Motor neuron (in vitro differentiated cells): ENCODE measurements around the gene EPS8. TPM values are rescaled to one million over a fixed set of nuclear protein-coding genes. Genes with fewer than 3 reads are reported as not detected.
"Not testable (repeated sequence)": the region's sequence is repeated elsewhere in the genome, so short reads cannot be mapped to it uniquely, and the experiment has no call there.

ENCODE experiments used
- ATAC-seq, 8 experiments: fragments of 200-7000 bp; cut with Tn5 transposase; replicated peaks in 6 of 8; 2 replicates each; pipeline ENCODE4 v1.8.0; 2021; ENCODE audit warnings: mild to moderate bottlenecking in 8 of 8, moderate library complexity in 8 of 8
- H3K27ac ChIP-seq, 2 donors: fragments of 250-450 bp; sonication (Bioruptor Pico); 2 replicates each; pipeline ENCODE4 v1.9.0; 2021; ENCODE audit warnings: antibody characterized with exemption in 2 of 2, mild to moderate bottlenecking in 2 of 2, moderate library complexity in 1 of 2
- H3K4me1 ChIP-seq, 2 donors: fragments of 250-450 bp; sonication (Bioruptor Pico); replicated peaks in 1 of 2; 2 replicates each; pipeline ENCODE4 v1.6.1; 2021; ENCODE audit warnings: antibody characterized with exemption in 2 of 2, mild to moderate bottlenecking in 2 of 2, moderate library complexity in 1 of 2
- H3K4me3 ChIP-seq, 5 donors: fragments of 250-450 bp; sonication (Bioruptor Pico); 2 replicates each; pipeline ENCODE4 v1.9.0; 2021; ENCODE audit warnings: antibody characterized with exemption in 5 of 5, mild to moderate bottlenecking in 5 of 5, moderate library complexity in 4 of 5
- WGBS, 10 experiments: fragments of 450-650 bp; shearing (Covaris generic); methylation state at CpG; one replicate each; pipeline ENCODE4 v1.0.0; 2022; 5-methylcytosine and 5-hydroxymethylcytosine counted together
- in situ Hi-C, 9 experiments: fragments of 400-800 bp; cut with MboI; loops; one replicate each; pipeline ENCODE4 v1.15.0; 2021; ENCODE audit warnings: low sequenced_read_pairs in 9 of 9, low pct_unique_long_range_greater_than_20kb in 2 of 9; ENCODE audit not compliant: unreplicated experiment in 9 of 9
- total RNA-seq, 8 experiments: library from RNA; unstranded; fragments of 300-600 nt; gene quantifications; 2 replicates each; pipeline versions ENCODE4 v1.2.3 to v1.2.4, GENCODE V29; 2022

The EPS8 gene
- total RNA-seq, 8 experiments from 2014 or later, result 7.8 to 84.5 (median 16.6) TPM

GRCh38 chr12:15631007-15631715 lies 158.0 kb downstream of the EPS8 start:
- WGBS, 10 experiments, result 67 to 100% (median 94%) methylated on average over 1 to 6 of the region's 6 CpGs
- no peak overlapping the region for H3K27ac ChIP-seq
- H3K4me1 ChIP-seq, result peaks cover 0 to 9% of the 10 kb centered on the region in 2 donors
- ATAC-seq, result no peak
- in situ Hi-C loops, result no loop called here
- H3K4me3 ChIP-seq, result no peak overlapping the region

- no peak for ATAC-seq
- in situ Hi-C loops, result no loop called here
These were observed 159.4 kb downstream of the EPS8 start for GRCh38 chr12:15629761-15630160.

GRCh38 chr12:15629108-15629507 lies 160.1 kb downstream of the EPS8 start:
- H3K4me3 ChIP-seq, result no peak overlapping the region
- peak in 5 of 8 experiments; percentile 22 to 92 (median 31) for ATAC-seq
- peaks cover 0 to 9% of the 10 kb centered on the region in 2 donors for H3K4me1 ChIP-seq
- H3K27ac ChIP-seq, result no peak overlapping the region
- in situ Hi-C loops, result no loop called here
- 0 to 48% (median 9%) methylated on average over 2 to 5 of the region's 5 CpGs; no CpG with 5 or more reads in 1 of the 10 experiments for WGBS, 10 experiments

More at GRCh38 chr12:15629761-15630160, 159.4 kb downstream of the EPS8 start:
- no peak overlapping the region for H3K4me3 ChIP-seq
- H3K27ac ChIP-seq, result no peak overlapping the region
- 0 to 100% (median 84%) methylated on average over 1 to 3 of the region's 3 CpGs for WGBS, 10 experiments
- H3K4me1 ChIP-seq, result peaks cover 0 to 9% of the 10 kb centered on the region in 2 donors

GRCh38 chr12:15627995-15628945 lies 160.9 kb downstream of the EPS8 start:
- no peak overlapping the region for H3K27ac ChIP-seq
- 21 to 58% (median 50%) methylated on average over 3 to 4 of the region's 4 CpGs; no CpG with 5 or more reads in 1 of the 10 experiments for WGBS, 10 experiments
- in situ Hi-C loops, result no loop called here
- ATAC-seq, result peak in 2 of 8 experiments; percentile 27 to 43
- peaks cover 0 to 9% of the 10 kb centered on the region in 2 donors for H3K4me1 ChIP-seq
- no peak overlapping the region for H3K4me3 ChIP-seq

GRCh38 chr12:15625075-15625474 lies 164.1 kb downstream of the EPS8 start:
- H3K4me1 ChIP-seq, result peaks cover 0 to 9% of the 10 kb centered on the region in 2 donors
- no peak overlapping the region for H3K27ac ChIP-seq
- 92 to 100% (median 96%) methylated on average over 2 of the region's 2 CpGs; no CpG with 5 or more reads in 1 of the 10 experiments for WGBS, 10 experiments
- ATAC-seq, result no peak
- in situ Hi-C loops, result no loop called here
- H3K4me3 ChIP-seq, result no peak overlapping the region

GRCh38 chr12:15620741-15621539 lies 168.2 kb downstream of the EPS8 start:
- ATAC-seq, result peak in 1 of 8 experiments; percentile 23
- WGBS, 10 experiments, result 69 to 100% (median 84%) methylated on average over 1 to 4 of the region's 4 CpGs
- Histone ChIP-seq H3K27ac (no peak overlapping the region), H3K4me1 (no peaks in the 10 kb centered on the region), H3K4me3 (no peak overlapping the region)
- in situ Hi-C loops, result no loop called here

- H3K27ac ChIP-seq, ATAC-seq, H3K4me3 ChIP-seq, in situ Hi-C loops, H3K4me1 ChIP-seq: not testable (repeated sequence)
- 94 to 100% (median 100%) methylated on average over 2 to 7 of the region's 8 CpGs; no CpG with 5 or more reads in 1 of the 10 experiments for WGBS, 10 experiments
These were observed 172.7 kb downstream of the EPS8 start for GRCh38 chr12:15616495-15616894.

- H3K27ac ChIP-seq, result no peak overlapping the region
- WGBS, 10 experiments, result 0 to 100% (median 75%) methylated on average over 1 of the region's 1 CpG; no CpG with 5 or more reads in 3 of the 10 experiments
- H3K4me1 ChIP-seq, result no peaks in the 10 kb centered on the region
- in situ Hi-C loops, result no loop called here
- no peak for ATAC-seq
- H3K4me3 ChIP-seq, result no peak overlapping the region
These were observed 175.2 kb downstream of the EPS8 start for GRCh38 chr12:15613981-15614380.

GRCh38 chr12:15608941-15609340 lies 180.2 kb downstream of the EPS8 start:
- 60 to 100% (median 95%) methylated on average over 1 of the region's 1 CpG; no CpG with 5 or more reads in 2 of the 10 experiments for WGBS, 10 experiments
- no peak for ATAC-seq
- Histone ChIP-seq H3K4me3 (no peak overlapping the region), H3K27ac (no peak overlapping the region), H3K4me1 (peaks cover 0 to under 1% of the 10 kb centered on the region in 2 donors)
- in situ Hi-C loops, result no loop called here

GRCh38 chr12:15608406-15608805 lies 180.8 kb downstream of the EPS8 start:
- H3K4me3 ChIP-seq, result no peak overlapping the region
- no peak for ATAC-seq
- in situ Hi-C loops, result no loop called here
- no peak overlapping the region for H3K27ac ChIP-seq
- peaks cover 0 to 5% of the 10 kb centered on the region in 2 donors for H3K4me1 ChIP-seq
- 60 to 100% (median 88%) methylated on average over 1 of the region's 1 CpG for WGBS, 10 experiments

- in situ Hi-C loops, result no loop called here
- Histone ChIP-seq H3K27ac (no peak overlapping the region), H3K4me1 (peaks cover 0 to 5% of the 10 kb centered on the region in 2 donors), H3K4me3 (no peak overlapping the region)
- WGBS, 10 experiments, result 76 to 100% (median 93%) methylated on average over 2 to 8 of the region's 10 CpGs; no CpG with 5 or more reads in 2 of the 10 experiments
- ATAC-seq, result no peak
These were observed 183.2 kb downstream of the EPS8 start for GRCh38 chr12:15605881-15606590.
